Thymus (tissue), 14 donors: Measurements from ENCODE around the gene UGDH. TPM values are rescaled to one million over a fixed set of nuclear protein-coding genes. Genes with fewer than 3 reads are reported as not detected.

ENCODE experiments used
- DNase-seq, 9 donors: peaks; one replicate each; pipeline ENCODE4 v3.0.0-alpha.2; 2013; ENCODE audit warnings: low spot score in 9 of 9, low read depth in 6 of 9, missing footprints in 1 of 9
- H3K27ac ChIP-seq, 2 donors: one replicate each; pipeline ENCODE4 v1.5.1; 2013; ENCODE audit warnings: control low read depth in 1 of 2, low read depth in 1 of 2, low read length in 1 of 2, mild to moderate bottlenecking in 1 of 2, moderate library complexity in 1 of 2
- H3K27me3 ChIP-seq, 2 donors: one replicate each; pipeline ENCODE4 v1.5.1; 2013; ENCODE audit warnings: low read length in 1 of 2; ENCODE audit not compliant: control insufficient read depth in 2 of 2, insufficient read depth in 1 of 2
- H3K36me3 ChIP-seq, 2 donors: one replicate each; pipeline ENCODE4 v1.5.1; 2013; ENCODE audit warnings: low read length in 1 of 2, mild to moderate bottlenecking in 1 of 2, moderate library complexity in 1 of 2; ENCODE audit not compliant: control insufficient read depth in 2 of 2, insufficient read depth in 2 of 2
- H3K4me1 ChIP-seq, 2 donors: one replicate each; pipeline ENCODE4 v1.5.1; 2013; ENCODE audit warnings: low read length in 2 of 2; ENCODE audit not compliant: control insufficient read depth in 2 of 2, insufficient read depth in 2 of 2
- H3K4me3 ChIP-seq, 2 donors: one replicate each; pipeline ENCODE4 v1.5.1; 2013; ENCODE audit warnings: low read length in 2 of 2, control low read depth in 1 of 2, mild to moderate bottlenecking in 1 of 2
- H3K9me3 ChIP-seq, 2 donors: one replicate each; pipeline ENCODE4 v1.5.1; 2013; ENCODE audit warnings: low read length in 1 of 2, mild to moderate bottlenecking in 1 of 2; ENCODE audit not compliant: control insufficient read depth in 2 of 2, insufficient read depth in 1 of 2
- WGBS: extraction: QIAGEN DNeasy Blood & Tissue Kit; methylation state at CpG from one replicate; pipeline ENCODE4 v1.1.7; 2013; 5-methylcytosine and 5-hydroxymethylcytosine counted together
- long read RNA-seq, 10 donors: transcript quantifications; one replicate each; lab custom pipeline, GENCODE V29; 2026
- polyA plus RNA-seq: library from polyadenylated mRNA; stranded (reverse); fragments of 200-250 nt; gene quantifications from one replicate; pipeline ENCODE4 v1.2.3, GENCODE V29; 2013
- total RNA-seq: library from RNA; stranded (reverse); fragments of 120-200 nt; gene quantifications from one replicate; pipeline ENCODE4 v1.2.4, GENCODE V29; 2013
- donor health status: healthy.

Gene UGDH
- total RNA-seq: 12.7 TPM
- 11.7 TPM for polyA plus RNA-seq
- long read RNA-seq, donor 1: 0 reads
- long read RNA-seq, donor 2: 0 reads
- long read RNA-seq, donor 3, partial matches to known transcripts: 0 of 3 reads
- long read RNA-seq, donor 3, other reads (novel, unspliced or antisense): 0 of 3 reads
- long read RNA-seq, donor 4, partial matches to known transcripts: 0 of 1 reads
- long read RNA-seq, donor 4, other reads (novel, unspliced or antisense): 0 of 1 reads
- long read RNA-seq, donor 5, partial matches to known transcripts: 0 of 2 reads
- long read RNA-seq, donor 5, other reads (novel, unspliced or antisense): 0 of 2 reads
- long read RNA-seq, donor 6, partial matches to known transcripts: 19 of 20 reads
- long read RNA-seq, donor 6, other reads (novel, unspliced or antisense): 0 of 20 reads
- long read RNA-seq, donor 7, transcript UGDH-201 (12 exons, 3,216 nt): major isoform, 5 of 6 reads
- long read RNA-seq, donor 7, partial matches to known transcripts: 0 of 6 reads
- long read RNA-seq, donor 7, other reads (novel, unspliced or antisense): 0 of 6 reads
- long read RNA-seq, donor 8, transcript UGDH-201 (12 exons, 3,216 nt): major isoform, 6 of 19 reads
- long read RNA-seq, donor 8, partial matches to known transcripts: 13 of 19 reads
- long read RNA-seq, donor 8, other reads (novel, unspliced or antisense): 0 of 19 reads
- long read RNA-seq, donor 9, partial matches to known transcripts: 0 of 1 reads
- long read RNA-seq, donor 9, other reads (novel, unspliced or antisense): 0 of 1 reads
- long read RNA-seq, donor 10, partial matches to known transcripts: 0 of 3 reads
- long read RNA-seq, donor 10, other reads (novel, unspliced or antisense): 0 of 3 reads

DNA sequence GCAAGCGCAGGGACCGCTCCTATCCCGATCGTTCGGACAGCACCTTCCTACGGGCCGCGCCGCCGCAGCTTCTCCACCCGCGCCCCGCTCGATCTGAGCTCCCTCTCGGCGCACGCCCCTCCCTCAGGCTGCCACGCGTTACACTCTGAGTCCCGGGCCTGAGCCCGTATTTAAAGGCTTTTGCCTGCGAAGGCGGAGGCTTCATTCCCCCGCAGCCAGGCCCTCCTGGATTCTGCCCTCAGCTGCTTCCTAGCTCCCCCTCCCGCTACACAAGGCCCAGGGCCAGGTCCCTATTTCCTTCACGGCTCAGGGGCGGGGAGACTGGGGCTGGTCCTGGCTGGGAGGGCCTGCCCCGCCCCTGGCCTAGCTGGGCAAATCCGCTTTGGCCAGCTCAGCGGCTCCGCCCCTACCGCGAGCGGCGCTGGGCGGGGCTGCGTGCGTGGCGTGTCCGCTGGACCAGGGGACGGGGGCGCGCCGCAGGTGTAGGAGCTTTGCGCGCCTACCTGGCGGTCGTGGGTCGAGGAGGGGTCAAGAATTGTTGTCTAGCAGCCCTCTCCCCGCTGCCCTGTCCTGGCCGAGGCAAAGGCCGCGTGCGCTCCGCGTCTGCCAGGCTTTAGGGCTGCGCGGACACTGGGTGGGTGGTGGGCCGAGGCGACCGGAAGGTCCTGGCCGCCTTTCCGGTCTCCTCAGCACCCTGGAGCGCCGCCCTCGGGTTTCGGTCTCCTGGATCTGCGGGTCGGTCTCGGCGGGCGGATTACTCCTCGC is at the start of gene UGDH:
UGDH (minus strand) TSS at position 144 of the 765 bp plus-strand sequence. CDS start 5,927 bp downstream, outside the sequence.
- H3K36me3 ChIP-seq: no peaks in the 10 kb centered on the region
- H3K4me3 ChIP-seq: peak within 1 kb of the TSS; percentile 64 to 95
- peak within 1 kb of the TSS; percentile 55 to 69 for H3K27ac ChIP-seq
- peaks cover 0 to 9% of the 10 kb centered on the region in 2 donors for H3K27me3 ChIP-seq
- peaks cover 0 to 11% of the 10 kb centered on the region in 2 donors for H3K4me1 ChIP-seq
- peak; percentile 57 to 94 (median 84) for DNase-seq
- peaks cover 0 to 16% of the 10 kb centered on the region in 2 donors for H3K9me3 ChIP-seq
- WGBS: under 1% methylated on average over 73 of the region's 73 CpGs

DNA sequence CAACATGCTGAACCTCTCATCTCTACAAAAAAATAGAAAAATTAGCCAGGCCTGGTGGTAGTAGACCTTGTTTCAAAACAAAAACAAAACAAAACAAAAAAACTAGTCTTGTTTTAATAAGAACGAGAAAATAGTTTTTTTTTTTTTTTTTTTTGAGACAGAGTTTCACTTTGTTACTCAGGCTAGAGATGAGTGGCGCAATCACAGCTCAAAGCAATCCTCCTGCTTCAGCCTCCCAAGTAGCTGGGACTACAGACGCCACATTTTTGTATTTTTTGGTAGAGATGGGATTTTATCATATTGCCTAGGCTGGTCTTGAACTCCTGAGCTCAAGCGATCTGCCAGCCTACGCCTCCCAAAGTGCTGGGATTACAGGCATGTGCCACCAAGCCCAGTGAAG is 47.7 kb upstream of the UGDH start:
- DNase-seq: no peak
- no peak overlapping the region for H3K27ac ChIP-seq
- WGBS: 98% methylated on average over 5 of the region's 5 CpGs
- H3K4me3 ChIP-seq: no peak overlapping the region
- H3K27me3 ChIP-seq: no peaks in the 10 kb centered on the region
- H3K4me1 ChIP-seq: no peaks in the 10 kb centered on the region
- no peaks in the 10 kb centered on the region for H3K36me3 ChIP-seq
- H3K9me3 ChIP-seq: no peaks in the 10 kb centered on the region

DNA sequence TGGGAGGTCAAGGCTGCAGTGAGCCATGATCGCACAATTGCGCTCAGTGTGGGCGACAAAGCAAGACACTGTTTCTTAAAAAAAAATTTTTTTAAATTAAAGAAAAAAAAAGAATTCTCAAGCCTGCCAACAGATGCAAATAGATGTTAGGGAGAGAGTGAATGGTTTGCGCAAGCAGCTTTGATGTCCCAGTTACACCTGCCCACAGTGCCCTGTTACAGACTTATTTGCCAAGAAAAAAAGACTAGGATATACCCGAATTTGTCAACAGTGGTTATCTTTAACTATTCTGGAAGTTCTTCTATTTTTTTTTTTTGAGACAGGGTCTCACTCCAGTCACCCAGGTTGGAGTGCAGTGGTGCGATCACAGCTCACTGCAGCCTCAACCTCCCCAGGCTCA is 44.3 kb upstream of the UGDH start:
- no peaks in the 10 kb centered on the region for H3K4me1 ChIP-seq
- no peaks in the 10 kb centered on the region for H3K36me3 ChIP-seq
- DNase-seq: no peak
- no peaks in the 10 kb centered on the region for H3K27me3 ChIP-seq
- no peaks in the 10 kb centered on the region for H3K9me3 ChIP-seq
- no peak overlapping the region for H3K27ac ChIP-seq
- H3K4me3 ChIP-seq: no peak overlapping the region
- 90% methylated on average over 6 of the region's 6 CpGs for WGBS

DNA sequence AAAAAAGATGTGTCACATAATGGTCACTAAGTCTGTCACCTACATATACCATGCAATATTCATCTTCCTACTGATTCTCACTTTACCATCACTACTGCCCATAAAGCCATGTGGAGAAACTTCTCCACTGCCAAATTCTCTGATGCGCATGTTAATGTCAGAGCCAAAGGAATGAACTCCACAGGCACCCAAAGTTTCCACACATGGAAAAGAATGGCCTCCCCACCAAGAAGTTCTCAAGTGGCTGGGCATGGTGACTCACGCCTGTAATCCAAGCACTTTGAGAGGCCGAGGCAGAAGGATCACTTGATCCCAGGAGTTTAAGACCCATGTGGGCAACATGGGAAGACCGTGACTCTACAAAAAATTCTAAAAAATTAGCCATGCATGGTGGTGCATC is 43.8 kb upstream of the UGDH start:
- DNase-seq: no peak
- Histone ChIP-seq H3K27ac (no peak overlapping the region), H3K36me3 (no peaks in the 10 kb centered on the region), H3K4me1 (no peaks in the 10 kb centered on the region), H3K4me3 (no peak overlapping the region), H3K27me3 (no peaks in the 10 kb centered on the region), H3K9me3 (no peaks in the 10 kb centered on the region)
- 99% methylated on average over 4 of the region's 4 CpGs for WGBS

DNA sequence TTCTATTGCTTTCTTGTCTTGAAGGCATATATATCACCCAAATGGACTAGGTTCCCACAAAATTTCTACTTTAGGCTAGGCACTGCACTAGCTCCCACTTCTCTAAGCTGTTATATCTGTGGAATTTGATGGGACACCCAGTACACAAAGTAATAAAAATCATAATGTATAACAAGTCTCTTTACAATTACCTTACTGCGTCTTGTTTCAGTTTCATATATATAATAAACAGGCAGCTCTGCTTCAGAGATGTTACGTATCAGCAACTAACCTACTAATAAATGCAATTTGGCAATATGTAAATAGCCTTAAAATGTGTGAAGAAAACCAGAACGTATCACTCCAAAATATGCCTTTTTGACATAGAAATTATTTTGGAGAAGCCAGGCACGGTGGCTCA is 42.0 kb upstream of the UGDH start:
- DNase-seq: no peak
- WGBS: 97% methylated on average over 4 of the region's 4 CpGs
- no peaks in the 10 kb centered on the region for H3K27me3 ChIP-seq
- H3K4me1 ChIP-seq: no peaks in the 10 kb centered on the region
- H3K36me3 ChIP-seq: peaks cover 0 to 2% of the 10 kb centered on the region in 2 donors
- H3K4me3 ChIP-seq: no peak overlapping the region
- no peak overlapping the region for H3K27ac ChIP-seq
- H3K9me3 ChIP-seq: no peaks in the 10 kb centered on the region

DNA sequence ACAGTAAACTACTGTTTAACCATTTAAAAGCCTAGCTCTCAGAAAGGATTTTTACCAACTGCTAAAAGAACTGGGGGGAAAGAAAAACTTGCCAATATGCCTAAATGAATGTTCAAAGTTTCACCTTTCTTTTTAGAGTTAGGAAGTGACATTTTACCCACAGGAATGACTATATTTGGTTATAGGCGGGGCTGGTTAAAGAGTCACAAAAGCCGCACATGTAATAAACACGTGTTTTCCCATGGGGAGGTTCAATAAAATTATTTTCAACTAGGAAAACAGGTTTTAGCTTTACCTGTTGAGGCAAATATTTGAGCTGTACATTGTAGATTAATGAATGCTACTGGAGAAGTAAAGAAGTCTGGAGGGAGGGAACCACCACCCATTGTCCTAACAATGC is 41.6 kb upstream of the UGDH start:
- Histone ChIP-seq H3K4me3 (no peak overlapping the region), H3K4me1 (no peaks in the 10 kb centered on the region), H3K27me3 (no peaks in the 10 kb centered on the region), H3K9me3 (no peaks in the 10 kb centered on the region), H3K27ac (no peak overlapping the region), H3K36me3 (peaks cover 0 to 2% of the 10 kb centered on the region in 2 donors)
- peak in 1 of 9 donors; percentile 6 for DNase-seq
- WGBS: 91% methylated on average over 3 of the region's 3 CpGs

DNA sequence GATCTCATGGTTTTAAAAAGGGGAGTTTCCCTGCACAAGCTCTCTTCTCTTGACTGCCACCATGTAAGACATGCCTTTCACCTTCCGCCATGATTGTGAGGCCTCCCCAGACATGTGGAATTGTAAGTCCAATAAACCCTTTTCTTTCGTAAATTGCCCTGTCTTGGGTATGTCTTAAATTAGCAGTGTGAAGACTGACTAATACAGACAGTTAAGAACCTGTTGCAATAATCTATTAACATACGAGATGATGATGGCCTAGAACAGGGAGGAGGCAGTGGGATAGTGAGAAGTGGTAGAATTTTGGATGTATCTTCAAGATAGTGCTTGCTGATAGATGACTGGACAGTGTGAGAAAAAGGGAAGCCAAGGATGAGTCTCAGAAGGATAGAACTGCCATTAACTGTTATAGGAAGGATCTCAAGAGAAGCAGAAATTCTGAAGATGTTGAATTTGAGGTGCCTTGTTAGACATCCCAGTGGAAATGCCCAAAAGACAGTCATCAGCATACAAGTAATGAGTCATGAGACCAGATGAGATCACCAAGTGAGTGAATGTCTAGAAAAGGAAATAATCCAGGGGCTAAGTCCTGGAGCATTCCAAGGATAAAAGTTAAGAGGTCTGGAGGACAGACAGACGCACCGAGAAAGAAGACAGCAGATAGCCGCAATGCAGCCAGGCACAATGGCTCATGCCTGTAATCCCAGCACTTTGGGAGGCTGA is 38.8 kb upstream of the UGDH start:
- H3K9me3 ChIP-seq: no peaks in the 10 kb centered on the region
- H3K4me1 ChIP-seq: no peaks in the 10 kb centered on the region
- DNase-seq: no peak
- peaks cover 0 to 2% of the 10 kb centered on the region in 2 donors for H3K36me3 ChIP-seq
- H3K27me3 ChIP-seq: no peaks in the 10 kb centered on the region
- no peak overlapping the region for H3K4me3 ChIP-seq
- WGBS: 99% methylated on average over 6 of the region's 6 CpGs
- H3K27ac ChIP-seq: no peak overlapping the region

DNA sequence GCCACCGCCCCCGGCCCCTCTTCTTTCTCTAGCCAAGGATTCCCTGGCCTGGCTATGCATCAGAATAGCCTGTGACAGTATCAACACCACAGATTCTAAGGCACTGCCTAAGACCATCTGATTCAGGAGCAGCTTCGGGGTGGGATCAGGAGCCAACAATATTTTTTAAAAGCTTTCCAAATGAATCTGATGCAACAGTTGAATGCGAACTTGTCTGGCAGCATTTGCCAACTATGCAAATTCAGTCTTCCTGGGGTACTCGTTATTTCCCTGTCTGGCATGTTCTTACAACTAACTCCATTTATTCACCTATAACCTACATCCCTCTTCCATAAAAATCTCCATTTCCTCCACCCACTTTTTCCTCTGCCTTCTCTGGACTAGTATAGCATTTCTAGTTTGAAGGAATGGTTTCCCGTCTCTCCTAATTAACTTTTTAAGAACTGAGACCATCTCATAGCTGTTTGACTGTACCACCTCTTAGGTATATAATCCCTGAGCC is 36.2 kb upstream of the UGDH start:
- Histone ChIP-seq H3K27me3 (no peaks in the 10 kb centered on the region), H3K4me3 (no peak overlapping the region), H3K9me3 (no peaks in the 10 kb centered on the region), H3K36me3 (peaks cover 0 to 2% of the 10 kb centered on the region in 2 donors), H3K27ac (no peak overlapping the region), H3K4me1 (no peaks in the 10 kb centered on the region)
- 98% methylated on average over 6 of the region's 6 CpGs for WGBS
- no peak for DNase-seq
